Measurements from ENCODE around the gene SLC9A4. TPM values are rescaled to one million over a fixed set of nuclear protein-coding genes. Genes with fewer than 3 reads are reported as not detected.

SLC9A4 gene
- total RNA-seq, 1 donor from 2014 or later: 2.2 TPM

DNA sequence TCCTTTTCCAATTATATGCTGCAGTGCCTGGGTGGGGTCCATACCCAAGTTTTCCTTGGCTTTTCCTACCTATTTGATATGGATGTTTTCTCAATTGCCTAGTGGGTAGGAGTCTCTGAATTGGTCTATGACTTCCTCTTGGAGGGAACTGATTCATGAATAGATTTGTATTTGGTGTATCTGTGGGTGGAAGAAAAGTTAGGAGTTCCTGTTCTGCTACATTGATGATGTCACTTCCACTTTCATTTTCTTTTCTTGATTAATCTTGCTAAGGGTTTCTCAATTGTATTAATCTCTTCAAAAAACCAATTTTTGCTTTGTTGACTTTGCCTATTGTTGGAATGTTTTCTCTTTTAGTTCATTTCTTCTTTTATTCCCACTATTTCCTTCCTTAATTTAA, 108.9 kb downstream of the SLC9A4 start:
- H3K4me3 ChIP-seq (ENCODE audit: low read depth, low read length): no peak overlapping the region
- no peak for DNase-seq (ENCODE audit: low read depth)
- TF ChIP-seq, protein P1, sequence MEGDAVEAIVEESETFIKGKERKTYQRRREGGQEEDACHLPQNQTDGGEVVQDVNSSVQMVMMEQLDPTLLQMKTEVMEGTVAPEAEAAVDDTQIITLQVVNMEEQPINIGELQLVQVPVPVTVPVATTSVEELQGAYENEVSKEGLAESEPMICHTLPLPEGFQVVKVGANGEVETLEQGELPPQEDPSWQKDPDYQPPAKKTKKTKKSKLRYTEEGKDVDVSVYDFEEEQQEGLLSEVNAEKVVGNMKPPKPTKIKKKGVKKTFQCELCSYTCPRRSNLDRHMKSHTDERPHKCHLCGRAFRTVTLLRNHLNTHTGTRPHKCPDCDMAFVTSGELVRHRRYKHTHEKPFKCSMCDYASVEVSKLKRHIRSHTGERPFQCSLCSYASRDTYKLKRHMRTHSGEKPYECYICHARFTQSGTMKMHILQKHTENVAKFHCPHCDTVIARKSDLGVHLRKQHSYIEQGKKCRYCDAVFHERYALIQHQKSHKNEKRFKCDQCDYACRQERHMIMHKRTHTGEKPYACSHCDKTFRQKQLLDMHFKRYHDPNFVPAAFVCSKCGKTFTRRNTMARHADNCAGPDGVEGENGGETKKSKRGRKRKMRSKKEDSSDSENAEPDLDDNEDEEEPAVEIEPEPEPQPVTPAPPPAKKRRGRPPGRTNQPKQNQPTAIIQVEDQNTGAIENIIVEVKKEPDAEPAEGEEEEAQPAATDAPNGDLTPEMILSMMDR (IDR thresholded peaks at IDR 0.05; ENCODE audit: insufficient read depth, low read length, poor library complexity, severe bottlenecking): no peak

DNA sequence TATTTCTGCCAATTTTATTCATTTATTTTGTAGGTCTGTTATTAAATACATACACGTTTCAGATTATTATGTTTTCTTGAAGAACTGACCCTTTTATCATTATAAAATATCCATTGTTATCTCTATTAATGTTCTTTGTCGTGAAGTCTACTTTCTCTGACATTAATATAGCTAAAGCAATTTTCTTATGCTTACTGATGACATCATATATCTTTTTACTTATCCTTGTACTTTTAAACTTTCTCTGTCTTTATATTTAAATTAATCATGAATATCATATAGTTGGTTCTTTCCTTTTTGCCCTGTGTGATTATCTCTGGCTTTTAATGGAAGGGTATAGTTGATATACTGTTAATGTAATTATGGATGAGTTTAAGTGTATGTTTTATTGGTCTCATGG, 109.8 kb downstream of the SLC9A4 start:
- TF ChIP-seq, protein P1 (IDR thresholded peaks at IDR 0.05; ENCODE audit: insufficient read depth, low read length, poor library complexity, severe bottlenecking): no peak
- Histone ChIP-seq H3K4me3 (ENCODE audit: low read depth, low read length) (no peak overlapping the region), H3K27me3 (ENCODE audit: control insufficient read depth, insufficient read depth, low read length) (no peaks in the 10 kb centered on the region), H3K36me3 (ENCODE audit: control insufficient read depth, insufficient read depth, low read length) (no peaks in the 10 kb centered on the region)
- DNase-seq (ENCODE audit: low read depth): no peak

More for the DNA sequence above, 108.9 kb downstream of the SLC9A4 start:
- Histone ChIP-seq H3K36me3 (ENCODE audit: control insufficient read depth, insufficient read depth, low read length) (no peaks in the 10 kb centered on the region), H3K27me3 (ENCODE audit: control insufficient read depth, insufficient read depth, low read length) (no peaks in the 10 kb centered on the region)

Other genes starting within 250 kb of the SLC9A4 start
- 3.4 and 5.1 TPM in 2 replicates for gene IL1RL1, start 161.7 kb upstream of the SLC9A4 start, total RNA-seq
- gene IL18R1, start 117.4 kb upstream of the SLC9A4 start, total RNA-seq: 5.1 and 9.2 TPM in 2 replicates
- gene IL18RAP, start 50.1 kb upstream of the SLC9A4 start, total RNA-seq: 0.07 TPM in 1 of 2 replicates, not detected in the other
- 3.4 and 4.9 TPM in 2 replicates for gene SLC9A2, start 146.3 kb downstream of the SLC9A4 start, total RNA-seq